T-helper 1 cell treated with Interleukin-12 subunit alpha and Interleukin-12 subunit beta and Interleukin-4 antibody, amounts not matched to agents 30 μg/mL and 1 μg/mL, for 36 hours (primary cell): ENCODE measurements around the gene MRGPRD.
"Not testable (repeated sequence)": the region's sequence is repeated elsewhere in the genome, so short reads cannot be mapped to it uniquely, and the experiment has no call there.

Source experiments
- H3K27ac Mint-ChIP-seq: one replicate; pipeline ENCODE4 v1.8.0; 2021; ENCODE audit warnings: mild to moderate bottlenecking, mixed read lengths
- H3K27me3 Mint-ChIP-seq: one replicate; pipeline ENCODE4 v1.8.0; 2021; ENCODE audit warnings: low read depth, mixed read lengths
- H3K36me3 Mint-ChIP-seq: one replicate; pipeline ENCODE4 v1.8.0; 2021; ENCODE audit warnings: low read depth, mixed read lengths
- H3K4me1 Mint-ChIP-seq: one replicate; pipeline ENCODE4 v1.8.0; 2021; ENCODE audit warnings: low read depth, mixed read lengths
- H3K4me3 Mint-ChIP-seq: one replicate; pipeline ENCODE4 v1.8.0; 2021; ENCODE audit warnings: mild to moderate bottlenecking, moderate library complexity, mixed read lengths
- H3K9me3 Mint-ChIP-seq: one replicate; pipeline ENCODE4 v1.8.0; 2021; ENCODE audit warnings: mixed read lengths

Gene MRGPRD

GRCh38 chr11:68973706-68974105, 7.1 kb downstream of the MRGPRD start:
- H3K36me3 Mint-ChIP-seq, H3K27me3 Mint-ChIP-seq, H3K4me1 Mint-ChIP-seq, H3K9me3 Mint-ChIP-seq, H3K4me3 Mint-ChIP-seq, H3K27ac Mint-ChIP-seq: not testable (repeated sequence)

GRCh38 chr11:68973219-68973618, 7.6 kb downstream of the MRGPRD start:
- Mint-ChIP-seq H3K27me3 (peaks cover 3% of the 10 kb centered on the region), H3K4me3 (no peak overlapping the region), H3K27ac (no peak overlapping the region), H3K4me1 (peaks cover 2% of the 10 kb centered on the region), H3K36me3 (peaks cover 2% of the 10 kb centered on the region), H3K9me3 (no peaks in the 10 kb centered on the region)

- Mint-ChIP-seq H3K36me3 (peaks cover 2% of the 10 kb centered on the region), H3K4me3 (no peak overlapping the region), H3K4me1 (peaks cover 2% of the 10 kb centered on the region), H3K27ac (no peak overlapping the region), H3K9me3 (no peaks in the 10 kb centered on the region), H3K27me3 (peaks cover 5% of the 10 kb centered on the region)
Observed at GRCh38 chr11:68970921-68971636, 9.7 kb downstream of the MRGPRD start.

- Mint-ChIP-seq H3K4me3 (no peak overlapping the region), H3K4me1 (peaks cover 8% of the 10 kb centered on the region), H3K27me3 (peaks cover 5% of the 10 kb centered on the region), H3K36me3 (peaks cover 3% of the 10 kb centered on the region), H3K27ac (no peak overlapping the region), H3K9me3 (no peaks in the 10 kb centered on the region)
Observed at GRCh38 chr11:68969386-68969785, 11.4 kb downstream of the MRGPRD start.

- no peaks in the 10 kb centered on the region for H3K9me3 Mint-ChIP-seq
- H3K4me3 Mint-ChIP-seq = no peak overlapping the region
- peaks cover 11% of the 10 kb centered on the region for H3K4me1 Mint-ChIP-seq
- no peak overlapping the region for H3K27ac Mint-ChIP-seq
- H3K27me3 Mint-ChIP-seq = peaks cover 5% of the 10 kb centered on the region
- peaks cover 5% of the 10 kb centered on the region for H3K36me3 Mint-ChIP-seq
Observed at GRCh38 chr11:68968306-68969250, 12.2 kb downstream of the MRGPRD start.

- peaks cover 5% of the 10 kb centered on the region for H3K36me3 Mint-ChIP-seq
- H3K4me1 Mint-ChIP-seq = peaks cover 18% of the 10 kb centered on the region
- H3K27me3 Mint-ChIP-seq = peaks cover 5% of the 10 kb centered on the region
- no peaks in the 10 kb centered on the region for H3K9me3 Mint-ChIP-seq
- H3K4me3 Mint-ChIP-seq = no peak overlapping the region
- no peak overlapping the region for H3K27ac Mint-ChIP-seq
Observed at GRCh38 chr11:68966894-68967780, 13.6 kb downstream of the MRGPRD start.

GRCh38 chr11:68965901-68966853, 14.6 kb downstream of the MRGPRD start:
- Mint-ChIP-seq H3K36me3 (peaks cover 5% of the 10 kb centered on the region), H3K27me3 (peaks cover 5% of the 10 kb centered on the region), H3K9me3 (no peaks in the 10 kb centered on the region), H3K27ac (peak overlapping the region; percentile 71), H3K4me3 (peak overlapping the region; percentile 13), H3K4me1 (peaks cover 18% of the 10 kb centered on the region)

GRCh38 chr11:68963779-68964178, 17.0 kb downstream of the MRGPRD start:
- Mint-ChIP-seq H3K36me3 (peaks cover 5% of the 10 kb centered on the region), H3K4me1 (peaks cover 18% of the 10 kb centered on the region), H3K4me3 (no peak overlapping the region), H3K27ac (peak overlapping the region; percentile 55), H3K27me3 (peaks cover 5% of the 10 kb centered on the region), H3K9me3 (no peaks in the 10 kb centered on the region)

GRCh38 chr11:68962527-68963250, 18.1 kb downstream of the MRGPRD start:
- peaks cover 18% of the 10 kb centered on the region for H3K4me1 Mint-ChIP-seq

GRCh38 chr11:68961245-68961644, 19.5 kb downstream of the MRGPRD start:
- no peak overlapping the region for H3K27ac Mint-ChIP-seq
- H3K27me3 Mint-ChIP-seq = no peaks in the 10 kb centered on the region
- peaks cover 5% of the 10 kb centered on the region for H3K36me3 Mint-ChIP-seq
- no peak overlapping the region for H3K4me3 Mint-ChIP-seq
- peaks cover 18% of the 10 kb centered on the region for H3K4me1 Mint-ChIP-seq
- H3K9me3 Mint-ChIP-seq = no peaks in the 10 kb centered on the region

More at GRCh38 chr11:68962527-68963250, 18.1 kb downstream of the MRGPRD start:
- Mint-ChIP-seq H3K27ac (peak overlapping the region; percentile 82), H3K36me3 (peaks cover 5% of the 10 kb centered on the region), H3K27me3 (no peaks in the 10 kb centered on the region), H3K4me3 (peak overlapping the region; percentile 71), H3K9me3 (no peaks in the 10 kb centered on the region)

- H3K4me3 Mint-ChIP-seq = no peak overlapping the region
- H3K9me3 Mint-ChIP-seq = no peaks in the 10 kb centered on the region
- H3K27ac Mint-ChIP-seq = no peak overlapping the region
- peaks cover 13% of the 10 kb centered on the region for H3K4me1 Mint-ChIP-seq
- H3K36me3 Mint-ChIP-seq = peaks cover 5% of the 10 kb centered on the region
- H3K27me3 Mint-ChIP-seq = no peaks in the 10 kb centered on the region
Observed at GRCh38 chr11:68960294-68961071, 20.3 kb downstream of the MRGPRD start.

- peaks cover 4% of the 10 kb centered on the region for H3K36me3 Mint-ChIP-seq
- H3K9me3 Mint-ChIP-seq = no peaks in the 10 kb centered on the region
- no peaks in the 10 kb centered on the region for H3K27me3 Mint-ChIP-seq
- no peak overlapping the region for H3K27ac Mint-ChIP-seq
- H3K4me3 Mint-ChIP-seq = no peak overlapping the region
- peaks cover 12% of the 10 kb centered on the region for H3K4me1 Mint-ChIP-seq
Observed at GRCh38 chr11:68959465-68960293, 21.1 kb downstream of the MRGPRD start.
